DOHH2 (cell line): Measurements from ENCODE around the gene EIF2B2.

ENCODE experiments used
- EZH2phosphoT487 ChIP-seq: fragments of 200-600 bp; sonication (generic); IDR thresholded peaks from 2 replicates; pipeline ENCODE4 v1.6.1; 2017; ENCODE audit warnings: borderline replicate concordance, mild to moderate bottlenecking, antibody characterized with exemption, low read length, moderate library complexity, mixed read lengths
- TF ChIP-seq, protein P1 (sequence below): fragments of 200-600 bp; sonication (generic); IDR thresholded peaks from one replicate; pipeline ENCODE4 v1.5.1; 2014; ENCODE audit warnings: antibody characterized with exemption, mild to moderate bottlenecking, low read depth, low read length; ENCODE audit not compliant: poor library complexity, severe bottlenecking

DNA sequence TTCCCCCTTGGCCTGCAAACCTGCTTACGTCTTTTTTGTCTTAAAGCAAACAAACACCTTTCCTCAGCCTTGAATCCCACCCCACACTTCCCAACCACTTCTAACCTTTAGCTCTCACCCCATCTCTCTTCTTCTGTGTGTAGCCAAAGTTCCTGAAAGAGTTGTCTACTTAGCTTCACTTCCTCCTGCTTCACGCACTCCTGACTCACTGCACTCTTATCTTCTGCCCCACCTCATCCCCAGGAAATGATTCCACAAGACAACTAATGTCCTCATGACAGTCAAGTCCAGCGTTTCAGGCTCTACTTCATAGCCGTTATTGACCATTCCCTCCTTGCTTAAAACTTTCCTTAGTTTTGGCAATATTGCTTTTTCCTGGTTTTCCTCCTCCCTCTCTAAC, 22.4 kb downstream of the EIF2B2 start:
- TF ChIP-seq, protein P1, sequence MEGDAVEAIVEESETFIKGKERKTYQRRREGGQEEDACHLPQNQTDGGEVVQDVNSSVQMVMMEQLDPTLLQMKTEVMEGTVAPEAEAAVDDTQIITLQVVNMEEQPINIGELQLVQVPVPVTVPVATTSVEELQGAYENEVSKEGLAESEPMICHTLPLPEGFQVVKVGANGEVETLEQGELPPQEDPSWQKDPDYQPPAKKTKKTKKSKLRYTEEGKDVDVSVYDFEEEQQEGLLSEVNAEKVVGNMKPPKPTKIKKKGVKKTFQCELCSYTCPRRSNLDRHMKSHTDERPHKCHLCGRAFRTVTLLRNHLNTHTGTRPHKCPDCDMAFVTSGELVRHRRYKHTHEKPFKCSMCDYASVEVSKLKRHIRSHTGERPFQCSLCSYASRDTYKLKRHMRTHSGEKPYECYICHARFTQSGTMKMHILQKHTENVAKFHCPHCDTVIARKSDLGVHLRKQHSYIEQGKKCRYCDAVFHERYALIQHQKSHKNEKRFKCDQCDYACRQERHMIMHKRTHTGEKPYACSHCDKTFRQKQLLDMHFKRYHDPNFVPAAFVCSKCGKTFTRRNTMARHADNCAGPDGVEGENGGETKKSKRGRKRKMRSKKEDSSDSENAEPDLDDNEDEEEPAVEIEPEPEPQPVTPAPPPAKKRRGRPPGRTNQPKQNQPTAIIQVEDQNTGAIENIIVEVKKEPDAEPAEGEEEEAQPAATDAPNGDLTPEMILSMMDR: no peak
- TF ChIP-seq EZH2phosphoT487: no peak
